HG02840 (cell line): ENCODE results near the gene PI4KA.
"Not testable (repeated sequence)": the region's sequence is repeated elsewhere in the genome, so short reads cannot be mapped to it uniquely, and the experiment has no call there.

Source experiments
- ATAC-seq: cut with Tn5 transposase; IDR thresholded peaks from one replicate; pipeline ENCODE4 v1.9.1; 2021; ENCODE audit warnings: mild to moderate bottlenecking, moderate library complexity, moderate number of reproducible peaks; ENCODE audit not compliant: unreplicated experiment, low FRiP score

PI4KA gene

GRCh38 chr22:20852076-20852475 is 6.5 kb downstream of the PI4KA start:
- no peak for ATAC-seq

GRCh38 chr22:20847318-20847822 is 11.2 kb downstream of the PI4KA start:
- no peak for ATAC-seq

- no peak for ATAC-seq
These were observed 14.3 kb downstream of the PI4KA start for GRCh38 chr22:20844055-20845037.

- ATAC-seq: no peak
These were observed 15.1 kb downstream of the PI4KA start for GRCh38 chr22:20843501-20843900.

GRCh38 chr22:20840646-20841371 is 17.8 kb downstream of the PI4KA start:
- ATAC-seq: no peak

- no peak for ATAC-seq
These were observed 18.6 kb downstream of the PI4KA start for GRCh38 chr22:20839837-20840645.

GRCh38 chr22:20839354-20839753 is 19.3 kb downstream of the PI4KA start:
- not testable (repeated sequence) for ATAC-seq

GRCh38 chr22:20836987-20837823 is 21.4 kb downstream of the PI4KA start:
- no peak for ATAC-seq

GRCh38 chr22:20834725-20835124 is 23.9 kb downstream of the PI4KA start:
- ATAC-seq: no peak

- no peak for ATAC-seq
These were observed 24.4 kb downstream of the PI4KA start for GRCh38 chr22:20834206-20834605.

GRCh38 chr22:20833225-20833665 is 25.4 kb downstream of the PI4KA start:
- no peak for ATAC-seq

- ATAC-seq: no peak
These were observed 29.0 kb downstream of the PI4KA start for GRCh38 chr22:20829491-20830134.

GRCh38 chr22:20826373-20827152 is 32.0 kb downstream of the PI4KA start:
- ATAC-seq: not testable (repeated sequence)

- no peak for ATAC-seq
These were observed 33.0 kb downstream of the PI4KA start for GRCh38 chr22:20825624-20826023.

GRCh38 chr22:20825216-20825615 is 33.4 kb downstream of the PI4KA start:
- not testable (repeated sequence) for ATAC-seq

GRCh38 chr22:20823264-20823663 is 35.3 kb downstream of the PI4KA start:
- ATAC-seq: no peak

GRCh38 chr22:20822240-20822639 is 36.4 kb downstream of the PI4KA start:
- no peak for ATAC-seq

- not testable (repeated sequence) for ATAC-seq
These were observed 36.8 kb downstream of the PI4KA start for GRCh38 chr22:20821717-20822239.
